Panc1 (cell line): ENCODE results near the gene OVCH1. TPM values are rescaled to one million over a fixed set of nuclear protein-coding genes. Genes with fewer than 3 reads are reported as not detected.

Experiments
- ATAC-seq: fragments of 200-7000 bp; cut with Tn5 transposase; 2 replicates; pipeline ENCODE4 v1.9.1; 2020; ENCODE audit warnings: mild to moderate bottlenecking, moderate library complexity
- BruUV-seq: library from RNA; stranded (reverse); fragments of 400-500 nt; replicated peaks from 2 replicates; lab custom pipeline; 2021; lab: Mats Ljungman, UMichigan
- CTCF ChIA-PET: fragments of 300-600 bp; sonication (Branson Sonifier 250); formaldehyde crosslinking; loops from one replicate; lab custom pipeline; 2022; ENCODE audit warnings: antibody characterized with exemption; lab: Charles Lee
- POLR2A ChIA-PET: fragments of 300-600 bp; sonication (Branson Sonifier 250); formaldehyde crosslinking; loops from one replicate; lab custom pipeline; 2022; ENCODE audit warnings: antibody characterized with exemption; lab: Charles Lee
- DNase-seq: peaks from one replicate; pipeline ENCODE4 v3.0.0-alpha.2; 2010; ENCODE audit warnings: low read depth, low spot score
- H3K27ac ChIP-seq: 2 replicates; pipeline ENCODE4 v1.5.1; 2011; ENCODE audit warnings: mild to moderate bottlenecking, low read length, inconsistent platforms
- H3K27me3 ChIP-seq: fragments of 200-500 bp; sonication (Bioruptor generic); 2 replicates; pipeline ENCODE4 v1.6.0; 2014; ENCODE audit warnings: low read length, inconsistent platforms; ENCODE audit not compliant: control insufficient read depth, insufficient read depth
- H3K36me3 ChIP-seq: fragments of 200-500 bp; sonication (Bioruptor generic); 2 replicates; pipeline ENCODE4 v1.5.1; 2014; ENCODE audit warnings: inconsistent platforms, mild to moderate bottlenecking, low read length, moderate library complexity; ENCODE audit not compliant: control insufficient read depth, insufficient read depth
- H3K4me1 ChIP-seq: 2 replicates; pipeline ENCODE4 v1.5.1; 2011; ENCODE audit warnings: inconsistent platforms, mild to moderate bottlenecking, low read length, moderate library complexity; ENCODE audit not compliant: control insufficient read depth, insufficient read depth
- H3K4me3 ChIP-seq, 2 experiments: 2 replicates each; pipeline ENCODE4 v1.5.1; 2011 to 2012; ENCODE audit warnings: low read depth in 2 of 2, low read length in 2 of 2, mild to moderate bottlenecking in 2 of 2, inconsistent platforms in 1 of 2, moderate library complexity in 1 of 2
- H3K9me3 ChIP-seq: fragments of 200-500 bp; sonication (Bioruptor generic); 2 replicates; pipeline ENCODE4 v1.5.1; 2014; ENCODE audit warnings: low read depth, mild to moderate bottlenecking, inconsistent platforms, low read length, moderate library complexity; ENCODE audit not compliant: control insufficient read depth, insufficient read depth
- CTCF ChIP-seq: fragments of 450-650 bp; IDR thresholded peaks from 2 replicates; pipeline ENCODE4 v1.5.1; 2017; ENCODE audit warnings: mild to moderate bottlenecking
- POLR2AphosphoS5 ChIP-seq: IDR thresholded peaks from 2 replicates; pipeline ENCODE4 v1.6.1; 2012; ENCODE audit warnings: mild to moderate bottlenecking, low read depth, low read length, moderate library complexity
- SIN3A ChIP-seq: IDR thresholded peaks from 2 replicates; pipeline ENCODE4 v1.6.1; 2012; ENCODE audit warnings: low read depth, mild to moderate bottlenecking, low read length, moderate library complexity, borderline replicate concordance; ENCODE audit not compliant: insufficient read depth
- TCF7L2 ChIP-seq: IDR thresholded peaks from 2 replicates; pipeline ENCODE4 v1.6.1; 2011; ENCODE audit warnings: mild to moderate bottlenecking, low read depth, low read length, inconsistent platforms
- in situ Hi-C: cut with HindIII; loops from 2 replicates; pipeline ENCODE4 v1.10.0; 2016; ENCODE audit warnings: low sequenced_read_pairs, low pct_unique_long_range_greater_than_20kb
- intact Hi-C: fragments of 100-400 bp; cut with micrococcal nuclease; formaldehyde crosslinking; loops from one replicate; pipeline ENCODE4 v1.10.0; 2022; ENCODE audit not compliant: unreplicated experiment
- total RNA-seq: library from RNA; stranded (reverse); gene quantifications from one replicate; pipeline ENCODE4 v1.2.1, GENCODE V29; 2021; ENCODE audit not compliant: unreplicated experiment
- TF ChIP-seq, protein P1 (sequence below), 2 experiments: IDR thresholded peaks; 2 replicates each; pipeline ENCODE4 v1.6.1; 2011 to 2012; ENCODE audit warnings: low read depth in 2 of 2, control low read depth in 1 of 2, low read length in 1 of 2, mild to moderate bottlenecking in 1 of 2, moderate library complexity in 1 of 2; ENCODE audit not compliant: insufficient read depth in 1 of 2

The OVCH1 gene
- total RNA-seq, 1 experiment from 2014 or later: not detected

- Histone ChIP-seq H3K4me3 (no peak overlapping the region), H3K27ac (no peak overlapping the region), H3K4me1 (no peaks in the 10 kb centered on the region), H3K9me3 (no peaks in the 10 kb centered on the region), H3K36me3 (no peaks in the 10 kb centered on the region), H3K27me3 (peaks cover 12% of the 10 kb centered on the region)
- DNase-seq (no peak), ATAC-seq (no peak)
- no TSS peak for BruUV-seq
- TF ChIP-seq, protein P1, sequence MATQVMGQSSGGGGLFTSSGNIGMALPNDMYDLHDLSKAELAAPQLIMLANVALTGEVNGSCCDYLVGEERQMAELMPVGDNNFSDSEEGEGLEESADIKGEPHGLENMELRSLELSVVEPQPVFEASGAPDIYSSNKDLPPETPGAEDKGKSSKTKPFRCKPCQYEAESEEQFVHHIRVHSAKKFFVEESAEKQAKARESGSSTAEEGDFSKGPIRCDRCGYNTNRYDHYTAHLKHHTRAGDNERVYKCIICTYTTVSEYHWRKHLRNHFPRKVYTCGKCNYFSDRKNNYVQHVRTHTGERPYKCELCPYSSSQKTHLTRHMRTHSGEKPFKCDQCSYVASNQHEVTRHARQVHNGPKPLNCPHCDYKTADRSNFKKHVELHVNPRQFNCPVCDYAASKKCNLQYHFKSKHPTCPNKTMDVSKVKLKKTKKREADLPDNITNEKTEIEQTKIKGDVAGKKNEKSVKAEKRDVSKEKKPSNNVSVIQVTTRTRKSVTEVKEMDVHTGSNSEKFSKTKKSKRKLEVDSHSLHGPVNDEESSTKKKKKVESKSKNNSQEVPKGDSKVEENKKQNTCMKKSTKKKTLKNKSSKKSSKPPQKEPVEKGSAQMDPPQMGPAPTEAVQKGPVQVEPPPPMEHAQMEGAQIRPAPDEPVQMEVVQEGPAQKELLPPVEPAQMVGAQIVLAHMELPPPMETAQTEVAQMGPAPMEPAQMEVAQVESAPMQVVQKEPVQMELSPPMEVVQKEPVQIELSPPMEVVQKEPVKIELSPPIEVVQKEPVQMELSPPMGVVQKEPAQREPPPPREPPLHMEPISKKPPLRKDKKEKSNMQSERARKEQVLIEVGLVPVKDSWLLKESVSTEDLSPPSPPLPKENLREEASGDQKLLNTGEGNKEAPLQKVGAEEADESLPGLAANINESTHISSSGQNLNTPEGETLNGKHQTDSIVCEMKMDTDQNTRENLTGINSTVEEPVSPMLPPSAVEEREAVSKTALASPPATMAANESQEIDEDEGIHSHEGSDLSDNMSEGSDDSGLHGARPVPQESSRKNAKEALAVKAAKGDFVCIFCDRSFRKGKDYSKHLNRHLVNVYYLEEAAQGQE (IDR thresholded peaks at IDR 0.05; ENCODE audit: insufficient read depth in 1 of 2, low read depth in 2 of 2, low read length in 1 of 2): no peak
- TF ChIP-seq TCF7L2 (no peak), SIN3A (no peak), CTCF (no peak), POLR2AphosphoS5 (no peak)
- ChIA-PET CTCF (no interaction called here), POLR2A (interaction anchor here (1.1 kb wide), 1 partner anchor 74 kb away, joined by 3 read pairs; no protein-coding TSS in a partner anchor)
- intact Hi-C loops: no loop called here
- in situ Hi-C loops: no loop called here
Measured at GRCh38 chr12:29537298-29537697, 39.8 kb upstream of the OVCH1 start.

- no peak for ATAC-seq
- Histone ChIP-seq H3K27me3 (peaks cover 13% of the 10 kb centered on the region), H3K27ac (no peak overlapping the region), H3K4me1 (no peaks in the 10 kb centered on the region), H3K4me3 (no peak overlapping the region), H3K36me3 (no peaks in the 10 kb centered on the region), H3K9me3 (no peaks in the 10 kb centered on the region)
- no TSS peak for BruUV-seq
- intact Hi-C loops: no loop called here
- POLR2A ChIA-PET: no interaction called here
- in situ Hi-C loops: no loop called here
- no peak for TF ChIP-seq POLR2AphosphoS5
- TF ChIP-seq SIN3A: no peak
- TF ChIP-seq TCF7L2: no peak
- TF ChIP-seq, protein P1 (IDR thresholded peaks at IDR 0.05; ENCODE audit: insufficient read depth in 1 of 2, low read depth in 2 of 2, low read length in 1 of 2): no peak
- TF ChIP-seq CTCF: no peak
- no peak for DNase-seq
- CTCF ChIA-PET: no interaction called here
Measured at GRCh38 chr12:29534935-29535334, 37.4 kb upstream of the OVCH1 start.
